Smooth muscle cell of the brain vasculature (primary cell): ENCODE data around the gene CILP2.

Experiments used
- DNase-seq: peaks from one replicate; pipeline ENCODE4 v3.0.0-alpha.2; 2012; ENCODE audit warnings: low read depth, low spot score

The CILP2 gene

DNA sequence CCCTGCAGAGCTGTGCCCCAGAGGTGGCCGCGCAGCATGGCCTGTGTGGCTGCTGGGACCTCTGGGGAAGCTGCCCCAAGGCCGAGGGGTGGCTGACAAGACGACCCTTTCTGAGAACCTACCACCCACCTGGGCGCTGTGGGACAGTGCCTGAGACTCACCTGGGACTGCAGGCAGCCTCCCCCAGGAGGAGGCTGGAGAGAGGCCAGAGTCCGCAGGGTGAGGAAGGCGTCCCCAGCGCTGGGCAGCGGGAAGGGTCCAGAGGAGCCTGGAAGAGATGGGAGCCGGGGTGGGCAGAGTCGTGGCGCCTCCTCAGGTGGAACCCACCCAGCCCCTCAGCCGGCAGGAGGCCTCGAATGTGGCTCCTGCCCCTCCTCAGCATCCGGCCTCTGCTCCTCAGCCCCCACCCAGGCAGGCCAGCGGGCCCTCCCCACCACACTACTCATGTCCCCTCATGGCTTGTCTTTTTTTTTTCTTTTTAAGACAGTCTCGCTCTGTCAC lies 25.3 kb downstream of the CILP2 start:
- DNase-seq: no peak

DNA sequence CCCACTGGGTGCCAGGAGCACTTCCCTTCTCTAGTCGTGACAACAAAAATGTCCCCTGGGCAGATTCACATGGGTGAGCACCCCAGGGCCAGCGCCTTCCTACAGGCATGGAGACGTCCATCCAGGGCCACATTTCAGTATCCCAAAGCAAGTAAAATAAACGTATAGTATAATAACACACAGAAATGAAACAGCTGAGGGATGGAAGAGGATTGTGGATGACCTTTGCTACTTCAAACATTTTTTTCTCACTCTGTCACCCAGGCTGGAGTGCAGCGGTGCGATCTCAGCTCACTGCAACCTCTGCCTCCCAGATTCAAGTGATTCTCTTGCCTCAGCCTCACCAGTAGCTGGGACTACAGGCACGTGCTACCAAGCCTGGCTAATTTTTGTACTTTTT lies 28.2 kb downstream of the CILP2 start:
- no peak for DNase-seq

DNA sequence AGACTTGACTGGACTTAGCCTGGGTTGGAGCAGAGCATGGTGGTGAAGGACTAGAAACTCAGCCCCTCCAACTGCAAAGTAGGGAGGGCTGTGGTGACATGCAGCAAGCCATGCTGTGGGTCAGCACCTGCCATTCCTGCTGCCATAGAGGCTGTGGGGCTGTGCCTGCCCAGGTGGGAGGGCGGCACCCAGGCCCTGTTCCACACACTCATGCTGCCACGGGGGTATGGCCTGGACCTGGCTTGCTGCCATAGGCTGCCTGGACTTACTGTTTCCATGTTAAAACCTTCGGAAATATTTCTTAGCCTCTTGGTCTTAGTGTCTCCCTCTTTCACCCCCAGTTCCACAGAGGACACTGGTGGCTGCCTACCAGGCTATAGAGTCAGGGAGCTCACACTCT lies 29.3 kb downstream of the CILP2 start:
- no peak for DNase-seq

DNA sequence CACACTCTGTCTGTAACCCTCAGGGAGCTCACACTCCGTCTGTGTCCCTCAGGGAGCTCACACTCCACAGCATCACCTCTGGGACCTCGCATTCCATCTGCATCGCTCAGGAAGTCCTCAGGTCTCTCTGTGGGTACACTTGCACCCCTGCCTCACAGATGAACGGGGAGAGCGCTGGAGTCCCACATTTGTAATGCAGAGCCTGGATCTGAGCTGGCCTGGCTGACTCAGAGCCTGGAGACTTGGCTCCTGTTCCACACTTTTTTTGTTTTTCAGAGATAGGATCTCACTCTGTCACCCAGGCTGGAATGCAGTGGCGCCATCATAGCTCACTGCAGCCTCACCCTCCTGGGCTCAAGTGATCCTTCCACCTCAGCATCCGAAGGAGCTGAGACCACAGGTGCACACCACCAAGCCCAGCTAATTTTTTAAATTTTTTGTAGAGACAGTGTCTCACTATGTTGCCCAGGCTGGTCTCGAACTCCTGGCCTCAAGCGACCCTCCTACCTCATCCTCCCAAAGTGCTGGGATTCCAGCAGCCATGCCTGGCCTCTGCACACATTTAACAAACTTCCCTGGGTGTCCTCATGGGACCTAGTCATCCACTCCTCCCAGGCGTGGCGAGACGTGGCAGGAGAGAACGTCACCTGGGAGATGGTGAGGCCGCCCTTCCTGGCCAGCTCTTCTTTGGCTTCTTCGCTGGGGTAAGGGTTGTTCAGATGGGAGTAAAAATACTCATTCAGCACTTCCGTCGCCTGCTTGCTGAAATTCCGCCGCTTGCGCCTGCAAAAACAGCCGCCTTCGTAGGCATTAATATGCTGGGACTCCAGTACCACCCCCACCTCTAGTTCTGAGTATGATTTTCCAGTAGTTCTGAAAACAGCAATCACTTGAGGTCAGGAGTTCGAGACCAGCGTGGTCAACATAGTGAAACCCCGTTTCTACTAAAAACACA lies 31.0 kb downstream of the CILP2 start:
- no peak for DNase-seq

DNA sequence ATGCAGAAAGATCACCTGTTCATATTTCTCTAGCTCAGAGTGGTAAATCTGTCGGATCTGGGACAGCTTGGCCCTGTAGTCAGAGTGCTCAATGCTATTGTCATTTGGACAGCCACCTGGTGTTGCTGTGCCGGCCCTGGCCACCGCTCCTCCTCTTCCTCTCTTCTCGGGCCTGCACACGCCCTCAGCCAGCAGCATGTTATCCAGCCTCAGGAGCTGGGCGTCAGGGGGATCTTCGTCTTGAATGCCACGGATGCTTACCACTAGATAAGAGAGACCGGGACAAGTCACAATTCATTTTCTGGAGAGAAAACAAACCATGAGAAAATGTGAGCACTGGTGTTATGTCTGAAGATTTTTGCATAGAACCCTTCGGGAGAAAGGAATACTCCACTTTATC lies 32.5 kb downstream of the CILP2 start:
- no peak for DNase-seq

DNA sequence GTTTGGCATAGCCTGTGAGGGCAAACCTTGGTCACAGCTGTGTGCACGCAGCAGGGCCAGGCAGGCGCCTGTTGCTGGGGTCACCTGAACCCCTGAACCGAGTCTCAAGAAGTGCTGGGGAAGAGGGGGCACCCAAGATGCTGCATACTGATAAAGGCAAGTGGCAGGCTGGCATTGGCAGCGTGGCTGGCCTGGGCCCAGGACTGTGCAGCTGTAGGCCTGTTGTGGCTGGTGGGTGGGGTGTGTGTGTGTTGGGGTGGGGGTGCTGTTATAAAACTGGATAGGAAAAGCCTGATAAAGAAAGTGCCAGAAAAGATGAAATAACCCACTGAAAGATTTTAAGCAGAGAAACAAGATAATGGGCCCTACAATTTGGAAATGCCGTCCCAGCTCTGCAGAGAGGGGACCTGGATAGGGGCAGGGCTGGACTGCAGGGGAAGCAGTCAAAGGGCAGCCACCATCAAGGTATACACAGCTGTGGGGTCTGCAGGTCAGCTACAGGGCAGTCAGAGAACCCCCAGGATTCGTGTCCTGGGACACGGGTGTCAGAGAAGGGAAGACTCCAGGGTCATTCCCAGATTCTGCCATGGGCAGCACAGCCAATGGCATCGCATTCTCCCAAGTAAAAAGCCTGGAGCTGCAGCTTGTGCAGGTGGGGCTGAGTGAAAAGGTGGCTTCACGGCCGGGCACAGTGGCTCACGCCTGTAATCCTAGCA lies 33.2 kb downstream of the CILP2 start:
- no peak for DNase-seq

DNA sequence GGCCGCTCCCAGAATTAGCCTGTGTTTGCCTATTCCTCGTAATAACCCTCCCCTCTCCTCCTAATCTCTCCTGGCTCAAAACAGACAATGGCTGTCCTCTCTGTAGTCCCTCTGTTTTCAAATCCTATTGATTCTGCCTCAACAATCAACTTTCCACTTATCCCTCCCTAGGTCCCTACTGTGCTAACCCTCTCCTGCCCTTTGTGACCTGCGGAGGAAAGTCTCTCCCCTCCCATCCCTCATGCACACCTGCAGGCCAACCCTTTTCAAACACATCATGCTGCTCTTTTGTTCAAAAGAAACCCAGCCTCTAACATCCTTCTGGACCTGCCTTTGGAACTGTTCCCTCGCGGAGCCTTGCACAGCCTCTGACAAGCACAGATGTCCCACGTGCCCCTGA lies 37.3 kb downstream of the CILP2 start:
- no peak for DNase-seq

DNA sequence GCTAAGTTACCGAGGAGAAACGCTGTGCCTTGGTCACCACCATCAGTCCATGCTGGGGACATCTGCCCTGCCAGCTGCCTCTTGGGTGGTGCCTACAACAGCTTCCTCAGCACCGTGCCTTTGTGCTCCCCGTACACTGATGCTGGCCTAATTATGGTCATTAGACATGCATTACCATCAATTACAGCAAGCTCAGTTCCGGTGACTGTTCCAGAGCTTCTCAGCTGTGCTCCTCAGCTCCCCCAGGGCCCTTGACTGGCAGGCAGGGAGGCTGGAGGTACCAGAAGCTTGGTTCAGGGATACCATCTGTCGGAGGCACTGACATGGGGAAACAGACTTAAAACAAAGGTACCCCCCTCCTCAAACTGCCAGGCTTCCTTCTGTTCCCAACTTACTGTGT lies 40.2 kb downstream of the CILP2 start:
- DNase-seq: no peak

DNA sequence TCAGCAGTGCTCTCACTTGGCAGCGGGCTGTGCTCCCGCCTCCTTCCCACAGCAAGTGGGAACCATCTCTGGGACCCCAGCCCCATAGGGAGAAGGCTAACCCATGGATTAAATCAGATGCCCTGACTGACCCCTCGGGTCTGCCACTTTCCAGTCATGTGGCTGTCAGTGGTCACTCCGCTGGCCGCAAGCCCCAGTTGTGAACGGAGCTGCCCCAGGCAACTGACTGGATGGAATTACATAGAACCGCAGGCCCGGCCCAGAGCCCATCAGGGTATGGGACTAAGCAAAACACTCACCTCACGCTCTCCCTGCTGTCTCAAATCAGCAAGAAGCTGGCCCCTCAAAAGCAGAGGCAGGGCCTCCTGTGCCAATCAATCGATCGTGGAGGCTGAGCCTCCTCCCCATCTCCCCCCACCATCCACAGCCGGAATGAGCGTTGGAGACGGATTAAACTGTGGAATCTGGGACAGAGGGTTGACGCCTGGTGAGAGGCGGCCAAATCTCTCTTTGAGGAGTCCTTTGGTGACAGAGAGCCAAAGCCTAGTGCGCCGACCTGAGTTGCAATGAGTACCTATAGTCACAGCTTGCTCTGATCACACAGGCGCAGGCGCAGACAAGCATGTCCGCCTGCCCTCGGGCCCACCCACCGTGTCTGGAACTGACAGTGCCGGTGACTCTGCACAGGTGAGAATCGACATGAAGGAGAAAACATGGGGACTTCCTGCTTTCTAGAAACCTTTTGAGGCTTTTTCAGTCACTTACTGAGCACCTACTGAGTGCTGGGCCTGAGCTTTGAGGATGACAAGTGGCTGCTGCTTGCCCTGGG lies 41.7 kb downstream of the CILP2 start:
- no peak for DNase-seq

DNA sequence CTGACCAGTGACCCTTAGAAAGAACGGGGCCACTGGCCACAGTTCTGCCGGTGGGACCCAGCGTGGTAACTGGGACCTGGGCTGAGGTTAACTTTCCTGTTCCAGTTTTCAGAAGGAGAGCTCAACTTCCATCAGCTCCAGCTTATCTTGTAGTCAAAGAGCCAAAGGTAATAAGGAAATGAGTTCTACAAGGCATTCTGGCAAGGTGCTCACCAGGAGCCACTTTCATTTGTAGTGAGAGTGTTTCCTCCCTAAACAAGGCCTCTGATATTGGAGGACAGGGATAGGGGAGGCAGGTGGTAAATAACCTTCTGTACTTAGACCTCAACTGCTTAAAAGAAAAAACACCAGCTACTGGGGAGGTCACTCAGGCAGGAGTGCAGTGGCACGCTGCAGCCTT lies 42.4 kb downstream of the CILP2 start:
- DNase-seq: no peak

DNA sequence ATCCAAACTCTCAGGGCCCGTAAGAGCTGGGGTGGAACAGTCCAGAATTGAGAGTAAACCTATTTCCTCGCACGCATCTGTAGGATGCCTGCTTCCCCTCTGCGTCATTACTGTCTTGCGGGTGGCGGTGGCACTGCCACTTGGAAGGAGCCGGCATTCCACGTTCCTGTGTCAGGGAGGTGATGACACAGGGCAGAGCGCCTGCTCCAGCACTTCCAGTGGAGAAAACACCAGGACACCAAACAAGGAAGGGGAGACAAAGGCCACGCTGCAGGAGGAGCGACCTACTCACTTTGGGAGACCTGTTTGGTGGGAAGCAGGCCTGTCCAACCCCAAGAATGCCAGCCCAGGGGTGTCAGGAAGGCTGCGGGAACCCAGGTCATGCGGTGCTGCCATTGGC lies 43.3 kb downstream of the CILP2 start:
- no peak for DNase-seq

DNA sequence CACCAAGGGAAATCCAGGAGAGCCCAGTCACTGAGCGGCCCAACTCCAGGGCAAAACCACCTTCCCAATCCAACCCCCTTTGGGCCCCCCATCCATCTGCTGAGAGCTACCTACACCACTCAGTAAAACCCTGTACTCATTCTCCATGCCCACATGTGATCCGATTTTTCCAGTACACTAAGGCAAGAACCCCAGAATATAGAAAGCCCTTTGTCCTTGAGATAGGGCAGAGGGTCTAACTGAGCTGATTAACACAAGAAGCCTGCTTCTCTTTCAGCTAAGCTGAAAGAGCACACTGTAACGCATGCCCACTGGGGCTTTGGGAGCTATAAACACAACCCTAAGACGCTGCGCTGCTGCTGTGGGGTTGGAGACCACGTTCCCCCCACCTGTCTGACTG lies 44.4 kb downstream of the CILP2 start:
- no peak for DNase-seq

DNA sequence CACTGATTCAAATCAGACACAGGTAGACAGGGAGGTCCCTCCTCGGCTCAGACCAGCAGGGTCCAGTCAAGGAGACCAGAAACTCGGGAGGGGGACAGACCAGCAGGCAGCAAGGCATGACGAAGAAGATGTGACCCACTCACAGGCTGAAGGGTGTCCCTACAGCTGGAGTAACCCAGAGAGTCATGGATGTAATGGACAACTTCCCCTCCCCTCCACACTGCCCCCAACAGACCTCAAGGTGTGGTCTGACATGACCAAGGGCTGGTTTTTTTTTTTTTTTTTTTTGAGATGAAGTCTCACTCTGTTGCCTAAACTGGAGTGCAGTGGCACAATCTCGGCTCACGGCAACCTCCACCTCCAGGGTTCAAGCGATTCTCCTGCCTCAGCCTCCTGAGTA lies 46.3 kb downstream of the CILP2 start:
- DNase-seq: no peak

DNA sequence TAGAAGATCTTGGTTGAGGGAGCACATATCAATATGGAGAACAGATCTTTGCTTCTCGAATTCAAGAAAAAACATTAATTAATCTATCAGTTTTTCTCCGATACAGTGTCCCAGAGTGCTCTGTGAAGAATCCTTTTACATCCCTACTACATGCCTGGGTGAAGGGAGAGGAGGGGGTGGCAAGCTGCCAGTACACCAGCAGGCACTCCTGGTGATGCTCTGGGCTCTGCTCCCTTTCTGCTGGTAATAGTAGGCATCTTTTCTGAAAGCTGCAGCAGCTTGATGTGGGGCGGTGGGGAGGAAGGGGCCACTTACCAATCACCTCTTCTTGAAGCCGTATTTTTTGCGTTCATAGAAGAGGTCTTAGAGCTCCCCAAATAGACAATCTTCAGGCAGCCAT lies 49.7 kb downstream of the CILP2 start:
- DNase-seq: no peak

DNA sequence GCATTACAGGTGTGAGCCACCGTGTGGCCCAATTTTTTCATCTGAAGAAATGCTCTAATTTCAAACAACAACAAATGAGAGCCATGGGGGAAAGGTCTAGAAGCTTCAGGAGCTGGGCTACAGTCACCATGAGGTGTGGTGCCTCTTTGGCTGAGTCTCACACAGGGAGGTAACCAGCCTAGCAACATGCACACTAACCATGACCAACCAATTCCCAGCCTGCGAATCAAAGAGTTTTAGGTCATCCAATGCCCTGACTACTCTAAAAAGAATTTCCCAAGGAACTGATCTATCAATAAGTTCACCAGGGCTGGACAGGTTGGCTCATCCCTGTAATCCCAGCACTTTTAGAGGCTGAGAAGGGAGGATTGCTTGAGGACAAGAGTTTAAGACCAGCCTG lies 50.5 kb downstream of the CILP2 start:
- DNase-seq: no peak

DNA sequence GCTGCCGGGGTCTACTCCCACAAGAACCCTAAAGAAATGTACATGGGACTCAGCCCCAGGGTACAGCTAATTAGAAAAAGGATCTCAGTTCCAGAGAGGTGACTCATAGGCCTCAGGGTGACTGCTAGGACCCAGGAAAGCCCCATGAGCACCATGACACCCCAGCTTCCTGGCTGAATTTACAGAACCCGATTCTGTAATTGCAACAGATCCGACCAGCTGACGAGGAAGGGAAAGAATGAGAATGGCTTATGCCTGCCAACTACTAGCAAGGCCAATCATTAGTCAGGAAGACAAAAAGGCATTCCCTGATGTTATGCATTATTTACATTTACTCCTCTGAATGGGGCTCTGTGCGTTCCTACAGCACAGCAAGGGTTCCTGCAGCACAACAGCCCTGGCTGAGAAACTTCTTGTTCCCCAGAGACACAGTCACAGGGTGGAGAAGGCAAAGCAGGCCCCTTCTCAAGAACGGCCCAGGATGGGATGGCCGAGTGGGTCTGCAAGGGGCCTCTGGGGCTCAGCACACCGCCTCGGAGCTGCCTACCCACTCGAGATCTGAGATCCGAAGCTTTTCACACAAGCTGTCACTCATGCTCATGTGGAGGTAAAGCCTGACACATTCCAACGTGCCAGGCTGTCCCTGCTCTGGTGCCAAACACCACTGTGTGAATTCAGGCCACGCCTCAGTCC lies 53.2 kb downstream of the CILP2 start:
- DNase-seq: peak; percentile 45

DNA sequence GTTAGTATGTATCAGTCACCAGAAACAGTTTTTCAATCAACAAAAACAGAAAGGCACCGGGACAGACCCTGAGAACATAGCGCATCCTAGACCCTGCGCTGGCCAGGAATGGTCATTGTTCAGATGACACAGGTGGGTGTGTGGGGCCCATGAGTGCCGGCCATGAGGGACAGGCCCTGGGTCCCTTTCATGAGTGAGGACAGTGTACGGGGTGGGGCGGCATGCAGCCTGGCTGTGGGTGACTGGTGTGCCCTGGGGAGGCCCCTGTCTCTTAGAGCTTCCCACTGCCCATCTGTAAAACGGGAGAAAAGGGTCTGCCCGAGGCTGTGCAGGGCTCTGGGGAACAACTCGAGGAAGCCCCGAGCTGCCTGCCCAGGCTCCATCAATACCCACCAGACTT lies 54.6 kb downstream of the CILP2 start:
- no peak for DNase-seq

DNA sequence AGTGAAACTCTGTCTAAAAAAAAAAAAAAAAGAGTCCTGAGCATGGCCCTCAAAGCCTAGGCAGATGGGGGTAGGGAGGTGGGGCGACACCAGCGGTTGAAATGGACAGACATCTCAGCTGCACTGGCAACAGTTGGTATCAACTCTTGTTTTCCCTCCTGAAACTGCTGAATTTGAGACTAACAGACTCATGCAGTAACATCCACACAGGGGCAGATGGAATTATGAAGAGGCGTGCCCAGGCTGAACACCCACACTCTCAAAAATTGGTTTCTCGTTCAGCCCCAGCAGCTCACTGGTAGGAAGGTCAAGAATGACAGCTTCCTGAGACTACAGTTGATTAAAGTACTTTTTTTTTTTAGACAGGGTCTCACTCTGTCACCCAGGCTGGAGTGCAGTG lies 56.3 kb downstream of the CILP2 start:
- no peak for DNase-seq

DNA sequence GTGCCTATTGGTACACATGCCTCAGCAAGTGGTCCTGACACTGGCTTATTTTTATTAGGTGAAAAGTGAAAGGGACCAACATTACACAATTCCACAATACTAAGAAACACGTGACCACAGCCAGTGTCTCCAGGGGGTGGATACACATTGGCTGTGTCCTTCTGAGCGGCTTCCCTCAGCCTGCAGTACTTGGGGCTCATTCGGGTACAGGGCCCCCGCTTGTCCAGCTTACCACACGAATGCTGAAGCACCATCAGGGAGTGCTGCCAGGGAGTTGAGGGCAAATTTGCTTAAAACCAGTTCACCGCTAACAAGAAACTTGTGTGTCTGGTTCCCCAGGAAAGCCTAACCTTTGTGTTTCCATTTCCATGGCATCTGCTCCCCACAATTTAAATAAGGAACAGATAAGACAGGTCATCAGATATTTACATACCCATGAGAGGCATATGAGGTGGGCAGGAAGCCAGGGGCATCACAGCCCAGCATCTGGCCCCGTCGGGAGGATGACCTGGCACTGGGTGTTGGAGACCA lies 57.2 kb downstream of the CILP2 start:
- DNase-seq: peak; percentile 23
